Skeletal muscle satellite cell (primary cell): Measurements from ENCODE around the gene EPX.

Experiments
- H3K27me3 ChIP-seq: 2 replicates; pipeline ENCODE4 v1.7.0; 2013; ENCODE audit warnings: low read length; ENCODE audit not compliant: control insufficient read depth, insufficient read depth
- H3K36me3 ChIP-seq: 2 replicates; pipeline ENCODE4 v1.7.0; 2013; ENCODE audit warnings: mild to moderate bottlenecking, control low read depth, low read length; ENCODE audit not compliant: insufficient read depth
- H3K4me1 ChIP-seq: 2 replicates; pipeline ENCODE4 v1.7.0; 2013; ENCODE audit warnings: low read length; ENCODE audit not compliant: control insufficient read depth, insufficient read depth
- H3K4me2 ChIP-seq: 2 replicates; pipeline ENCODE4 v1.7.0; 2013; ENCODE audit warnings: mild to moderate bottlenecking, low read length
- H3K4me3 ChIP-seq: 2 replicates; pipeline ENCODE4 v1.7.0; 2013; ENCODE audit warnings: low read length
- H3K9ac ChIP-seq: 2 replicates; pipeline ENCODE4 v1.7.0; 2013; ENCODE audit warnings: mild to moderate bottlenecking, low read depth, low read length, moderate library complexity
- H3K9me3 ChIP-seq: replicated peaks from 2 replicates; pipeline ENCODE4 v1.7.0; 2013; ENCODE audit warnings: mild to moderate bottlenecking, control low read depth, low read length

Gene EPX

GRCh38 chr17:58246104-58246740 is 53.7 kb downstream of the EPX start:
- H3K9me3 ChIP-seq = no peaks in the 10 kb centered on the region
- peaks cover 8% of the 10 kb centered on the region for H3K4me1 ChIP-seq
- no peak overlapping the region for H3K4me3 ChIP-seq
- no peak overlapping the region for H3K4me2 ChIP-seq
- H3K36me3 ChIP-seq = no peaks in the 10 kb centered on the region
- no peak overlapping the region for H3K9ac ChIP-seq
- peaks cover 89% of the 10 kb centered on the region for H3K27me3 ChIP-seq

- H3K9me3 ChIP-seq = no peaks in the 10 kb centered on the region
- H3K9ac ChIP-seq = no peak overlapping the region
- peaks cover 89% of the 10 kb centered on the region for H3K27me3 ChIP-seq
- H3K4me3 ChIP-seq = no peak overlapping the region
- no peak overlapping the region for H3K4me2 ChIP-seq
- peaks cover 8% of the 10 kb centered on the region for H3K4me1 ChIP-seq
- no peaks in the 10 kb centered on the region for H3K36me3 ChIP-seq
These were observed 54.3 kb downstream of the EPX start for GRCh38 chr17:58246781-58247180.

GRCh38 chr17:58247511-58248363 is 55.2 kb downstream of the EPX start:
- Histone ChIP-seq H3K9ac (no peak overlapping the region), H3K36me3 (no peaks in the 10 kb centered on the region), H3K4me2 (no peak overlapping the region), H3K4me1 (peaks cover 8% of the 10 kb centered on the region), H3K9me3 (no peaks in the 10 kb centered on the region), H3K4me3 (no peak overlapping the region), H3K27me3 (peaks cover 85% of the 10 kb centered on the region)

- H3K9ac ChIP-seq = no peak overlapping the region
- peaks cover 83% of the 10 kb centered on the region for H3K27me3 ChIP-seq
- H3K4me3 ChIP-seq = peak overlapping the region; percentile 77
These were observed 56.4 kb downstream of the EPX start for GRCh38 chr17:58248955-58249269.

GRCh38 chr17:58249270-58250133 is 57.0 kb downstream of the EPX start:
- Histone ChIP-seq H3K9me3 (no peaks in the 10 kb centered on the region), H3K4me2 (peak overlapping the region; percentile 99), H3K9ac (peak overlapping the region; percentile 48), H3K36me3 (no peaks in the 10 kb centered on the region), H3K4me3 (peak overlapping the region; percentile 77), H3K4me1 (peaks cover 8% of the 10 kb centered on the region), H3K27me3 (peaks cover 82% of the 10 kb centered on the region)

More at GRCh38 chr17:58248955-58249269, 56.4 kb downstream of the EPX start:
- Histone ChIP-seq H3K4me2 (peak overlapping the region; percentile 99), H3K4me1 (peaks cover 8% of the 10 kb centered on the region), H3K36me3 (no peaks in the 10 kb centered on the region), H3K9me3 (no peaks in the 10 kb centered on the region)

GRCh38 chr17:58250344-58251011 is 58.0 kb downstream of the EPX start:
- Histone ChIP-seq H3K4me3 (no peak overlapping the region), H3K27me3 (peaks cover 81% of the 10 kb centered on the region), H3K9ac (no peak overlapping the region), H3K36me3 (no peaks in the 10 kb centered on the region), H3K9me3 (no peaks in the 10 kb centered on the region), H3K4me2 (no peak overlapping the region), H3K4me1 (peaks cover 8% of the 10 kb centered on the region)

- H3K36me3 ChIP-seq = no peaks in the 10 kb centered on the region
- H3K4me3 ChIP-seq = no peak overlapping the region
- no peaks in the 10 kb centered on the region for H3K9me3 ChIP-seq
- H3K27me3 ChIP-seq = peaks cover 71% of the 10 kb centered on the region
- no peak overlapping the region for H3K9ac ChIP-seq
- H3K4me1 ChIP-seq = peaks cover 8% of the 10 kb centered on the region
- no peak overlapping the region for H3K4me2 ChIP-seq
These were observed 59.6 kb downstream of the EPX start for GRCh38 chr17:58252141-58252540.

GRCh38 chr17:58253082-58253481 is 60.6 kb downstream of the EPX start:
- peaks cover 63% of the 10 kb centered on the region for H3K27me3 ChIP-seq

More at GRCh38 chr17:58253082-58253481, 60.6 kb downstream of the EPX start:
- no peaks in the 10 kb centered on the region for H3K36me3 ChIP-seq
- H3K4me2 ChIP-seq = no peak overlapping the region
- H3K9ac ChIP-seq = no peak overlapping the region
- H3K9me3 ChIP-seq = no peaks in the 10 kb centered on the region
- peaks cover 8% of the 10 kb centered on the region for H3K4me1 ChIP-seq
- no peak overlapping the region for H3K4me3 ChIP-seq
